ENCODE data around the gene NCEH1. TPM values are rescaled to one million over a fixed set of nuclear protein-coding genes. Genes with fewer than 3 reads are reported as not detected.
A peak's percentile ranks its signal among the peaks of the same experiment; 100 is the strongest.

NCEH1 gene
- total and polyA plus RNA-seq, 2 of the 13 experiments (the other 11 are each of a cell fraction or from before 2014, with no cell fraction given) = 12.9 to 21.4 TPM

DNA sequence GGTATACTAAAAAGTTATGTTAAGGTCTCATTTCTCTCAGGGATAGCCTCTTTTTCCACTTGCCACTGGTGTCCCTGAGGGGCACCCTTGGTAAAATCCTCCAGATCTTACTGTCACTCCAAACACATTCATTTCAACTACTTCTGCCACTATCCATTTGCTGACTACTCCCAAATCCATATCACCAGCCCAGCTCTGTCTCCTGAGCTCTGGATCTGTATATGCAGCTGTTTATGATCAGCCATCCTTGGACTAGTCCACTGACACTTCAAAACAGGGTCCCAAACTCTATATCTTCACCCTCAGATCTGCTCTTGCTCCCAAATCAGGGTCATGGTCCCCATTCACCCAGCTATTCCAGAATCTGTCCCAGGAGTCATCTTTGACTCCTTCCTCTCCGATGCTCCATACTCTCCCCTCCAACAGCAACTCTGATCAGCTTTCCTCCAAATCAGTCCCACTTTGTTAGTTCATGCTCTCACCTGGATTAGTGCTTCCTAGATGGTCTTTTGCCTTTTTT, 9.9 kb downstream of the NCEH1 start:
- no TSS peak for BruUV-seq (replicated peaks)
- Histone ChIP-seq H4K20me1 (ENCODE audit: insufficient read depth, low read length) (no peaks in the 10 kb centered on the region), H3K4me2 (ENCODE audit: low read depth, low read length) (no peak overlapping the region), H3K27ac (ENCODE audit: extremely low read length, insufficient read depth, low read length) (no peak overlapping the region), H3K79me2 (ENCODE audit: insufficient read depth, low read length) (peaks cover 70% of the 10 kb centered on the region), H3K4me3 (replicated peaks in 1 of 3; ENCODE audit: insufficient read depth in 1 of 3, low read depth in 2 of 3, low read length in 3 of 3) (no peak overlapping the region), H2AFZ (ENCODE audit: low read length) (no peak overlapping the region), H3K36me3 (replicated peaks in 1 of 2; ENCODE audit: control insufficient read depth in 1 of 2, insufficient read depth in 2 of 2, low read length in 2 of 2) (no peaks in the 10 kb centered on the region; a peak in 2 of 5 replicates), H3K27me3 (ENCODE audit: control insufficient read depth in 1 of 2, insufficient read depth in 2 of 2, low read length in 2 of 2) (no peaks in the 10 kb centered on the region), H3K9ac (ENCODE audit: insufficient read depth, low read depth, low read length) (no peak overlapping the region), H3K4me1 (ENCODE audit: insufficient read depth, low read length) (peaks cover 95% of the 10 kb centered on the region), H3K9me3 (ENCODE audit: low read length) (no peaks in the 10 kb centered on the region)
- WGBS (ENCODE audit: low lambda C conversion rate) = 100% methylated on average over 1 of the region's 1 CpG
- DNase-seq (ENCODE audit: low spot score) (no peak), ATAC-seq (no peak), FAIRE-seq (no peak)
- intact Hi-C loops (cut with micrococcal nuclease; ENCODE audit: unreplicated experiment) (no loop called here), in situ Hi-C loops (cut with HindIII; ENCODE audit: extremely low pct_ligation_motif_present, low pct_unique_long_range_greater_than_20kb) (no loop called here)
- TF ChIP-seq, protein P1, sequence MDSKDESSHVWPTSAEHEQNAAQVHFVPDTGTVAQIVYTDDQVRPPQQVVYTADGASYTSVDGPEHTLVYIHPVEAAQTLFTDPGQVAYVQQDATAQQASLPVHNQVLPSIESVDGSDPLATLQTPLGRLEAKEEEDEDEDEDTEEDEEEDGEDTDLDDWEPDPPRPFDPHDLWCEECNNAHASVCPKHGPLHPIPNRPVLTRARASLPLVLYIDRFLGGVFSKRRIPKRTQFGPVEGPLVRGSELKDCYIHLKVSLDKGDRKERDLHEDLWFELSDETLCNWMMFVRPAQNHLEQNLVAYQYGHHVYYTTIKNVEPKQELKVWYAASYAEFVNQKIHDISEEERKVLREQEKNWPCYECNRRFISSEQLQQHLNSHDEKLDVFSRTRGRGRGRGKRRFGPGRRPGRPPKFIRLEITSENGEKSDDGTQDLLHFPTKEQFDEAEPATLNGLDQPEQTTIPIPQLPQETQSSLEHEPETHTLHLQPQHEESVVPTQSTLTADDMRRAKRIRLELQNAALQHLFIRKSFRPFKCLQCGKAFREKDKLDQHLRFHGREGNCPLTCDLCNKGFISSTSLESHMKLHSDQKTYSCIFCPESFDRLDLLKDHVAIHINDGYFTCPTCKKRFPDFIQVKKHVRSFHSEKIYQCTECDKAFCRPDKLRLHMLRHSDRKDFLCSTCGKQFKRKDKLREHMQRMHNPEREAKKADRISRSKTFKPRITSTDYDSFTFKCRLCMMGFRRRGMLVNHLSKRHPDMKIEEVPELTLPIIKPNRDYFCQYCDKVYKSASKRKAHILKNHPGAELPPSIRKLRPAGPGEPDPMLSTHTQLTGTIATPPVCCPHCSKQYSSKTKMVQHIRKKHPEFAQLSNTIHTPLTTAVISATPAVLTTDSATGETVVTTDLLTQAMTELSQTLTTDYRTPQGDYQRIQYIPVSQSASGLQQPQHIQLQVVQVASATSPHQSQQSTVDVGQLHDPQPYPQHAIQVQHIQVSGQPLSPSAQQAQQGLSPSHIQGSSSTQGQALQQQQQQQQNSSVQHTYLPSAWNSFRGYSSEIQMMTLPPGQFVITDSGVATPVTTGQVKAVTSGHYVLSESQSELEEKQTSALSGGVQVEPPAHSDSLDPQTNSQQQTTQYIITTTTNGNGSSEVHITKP (CRISPR knock-in tag; IDR thresholded peaks at IDR 0.05; ENCODE audit: low read depth) = 0 out of 2 replicates have a peak, but pooled peaks have one; percentile 31
- TF ChIP-seq ZBTB20 (CRISPR knock-in tag; IDR thresholded peaks at IDR 0.05; ENCODE audit: borderline replicate concordance, low read depth) (no peak), LCORL (IDR thresholded peaks at IDR 0.05) (no peak), LCORL (CRISPR knock-in tag; IDR thresholded peaks at IDR 0.05) (no peak)
- ChIA-PET CTCF (ENCODE audit: low intra/inter-chr PET ratio, low total read pairs) (no interaction called here), POLR2A (no interaction called here)

DNA sequence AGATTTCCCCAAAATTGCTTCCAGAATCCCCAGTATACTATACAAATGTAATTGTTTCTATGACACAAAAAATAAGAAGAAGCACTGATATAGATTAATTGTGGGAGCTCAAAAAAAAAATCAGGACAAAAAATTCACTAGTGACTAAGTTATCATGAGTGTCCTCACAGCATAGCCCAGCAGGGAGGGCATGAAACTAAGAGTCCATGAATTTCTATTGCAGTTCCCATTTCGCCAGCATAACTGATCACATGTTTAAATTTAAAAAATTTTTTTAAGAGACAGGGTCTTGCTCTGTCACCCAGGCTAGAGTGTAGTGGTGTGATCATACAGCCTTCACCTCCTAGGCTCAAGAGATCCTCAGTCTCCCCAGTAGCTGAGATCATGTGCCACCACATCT, 10.6 kb downstream of the NCEH1 start:
- WGBS (ENCODE audit: low lambda C conversion rate) = 94% methylated on average over 1 of the region's 1 CpG
- ChIA-PET CTCF (ENCODE audit: low intra/inter-chr PET ratio, low total read pairs) (no interaction called here), POLR2A (no interaction called here)
- intact Hi-C loops (cut with micrococcal nuclease; ENCODE audit: unreplicated experiment) = no loop called here
- Histone ChIP-seq H4K20me1 (ENCODE audit: insufficient read depth, low read length) (no peaks in the 10 kb centered on the region), H3K79me2 (ENCODE audit: insufficient read depth, low read length) (peaks cover 73% of the 10 kb centered on the region), H3K27me3 (ENCODE audit: control insufficient read depth in 1 of 2, insufficient read depth in 2 of 2, low read length in 2 of 2) (no peaks in the 10 kb centered on the region), H3K4me2 (ENCODE audit: low read depth, low read length) (no peak overlapping the region), H3K4me1 (ENCODE audit: insufficient read depth, low read length) (peaks cover 95% of the 10 kb centered on the region), H3K4me3 (replicated peaks in 1 of 3; ENCODE audit: insufficient read depth in 1 of 3, low read depth in 2 of 3, low read length in 3 of 3) (no peak overlapping the region), H3K27ac (ENCODE audit: extremely low read length, insufficient read depth, low read length) (no peak overlapping the region), H3K9me3 (ENCODE audit: low read length) (no peaks in the 10 kb centered on the region), H3K9ac (ENCODE audit: insufficient read depth, low read depth, low read length) (no peak overlapping the region), H3K36me3 (replicated peaks in 1 of 2; ENCODE audit: control insufficient read depth in 1 of 2, insufficient read depth in 2 of 2, low read length in 2 of 2) (no peaks in the 10 kb centered on the region; a peak in 2 of 5 replicates), H2AFZ (ENCODE audit: low read length) (no peak overlapping the region)
- BruUV-seq (replicated peaks) = no TSS peak
- no peak for FAIRE-seq
- TF ChIP-seq SMYD3 (CRISPR knock-in tag; IDR thresholded peaks at IDR 0.05) (no peak), MEIS2 (CRISPR knock-in tag; IDR thresholded peaks at IDR 0.05) (no peak)
- TF ChIP-seq, protein P2, sequence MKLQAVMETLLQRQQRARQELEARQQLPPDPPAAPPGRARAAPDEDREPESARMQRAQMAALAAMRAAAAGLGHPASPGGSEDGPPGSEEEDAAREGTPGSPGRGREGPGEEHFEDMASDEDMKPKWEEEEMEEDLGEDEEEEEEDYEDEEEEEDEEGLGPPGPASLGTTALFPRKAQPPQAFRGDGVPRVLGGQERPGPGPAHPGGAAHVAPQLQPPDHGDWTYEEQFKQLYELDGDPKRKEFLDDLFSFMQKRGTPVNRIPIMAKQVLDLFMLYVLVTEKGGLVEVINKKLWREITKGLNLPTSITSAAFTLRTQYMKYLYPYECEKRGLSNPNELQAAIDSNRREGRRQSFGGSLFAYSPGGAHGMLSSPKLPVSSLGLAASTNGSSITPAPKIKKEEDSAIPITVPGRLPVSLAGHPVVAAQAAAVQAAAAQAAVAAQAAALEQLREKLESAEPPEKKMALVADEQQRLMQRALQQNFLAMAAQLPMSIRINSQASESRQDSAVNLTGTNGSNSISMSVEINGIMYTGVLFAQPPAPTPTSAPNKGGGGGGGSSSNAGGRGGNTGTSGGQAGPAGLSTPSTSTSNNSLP (IDR thresholded peaks at IDR 0.05; ENCODE audit: low read depth, low read length) = no peak
- DNase-seq (ENCODE audit: low spot score) = no peak
- no peak for ATAC-seq
- in situ Hi-C loops (cut with HindIII; ENCODE audit: extremely low pct_ligation_motif_present, low pct_unique_long_range_greater_than_20kb) = no loop called here
